Heart left ventricle (tissue), 16 donors: Measurements from ENCODE around the gene DNAI2. TPM values are rescaled to one million over a fixed set of nuclear protein-coding genes. Genes with fewer than 3 reads are reported as not detected.

ENCODE experiments used
- ATAC-seq, 4 donors: fragments of 200-7000 bp; cut with Tn5 transposase; one replicate each; pipeline ENCODE4 v1.9.1; 2020 to 2022; ENCODE audit warnings: moderate library complexity in 4 of 4, mild to moderate bottlenecking in 3 of 4, moderate number of reproducible peaks in 1 of 4
- DNase-seq, 5 donors: peaks; one replicate each; pipeline ENCODE4 v3.0.0-alpha.2; 2020
- H3K27ac ChIP-seq, 12 donors: fragments of 200-600 bp; sonication (generic) in 4 of 12; one replicate each; pipeline versions ENCODE4 v1.5.0 to v1.8.0; 2016 to 2022; ENCODE audit warnings: mild to moderate bottlenecking in 2 of 12
- H3K27me3 ChIP-seq, 9 donors: fragments of 200-600 bp; sonication (generic) in 2 of 9; one replicate each; pipeline versions ENCODE4 v1.5.1 to v1.8.0; 2016 to 2022; ENCODE audit warnings: mild to moderate bottlenecking in 3 of 9
- H3K36me3 ChIP-seq, 9 donors: fragments of 200-600 bp; sonication (generic) in 2 of 9; one replicate each; pipeline versions ENCODE4 v1.5.0 to v1.8.0; 2018 to 2022; ENCODE audit warnings: mild to moderate bottlenecking in 2 of 9
- H3K4me1 ChIP-seq, 12 donors: fragments of 200-600 bp; sonication (generic) in 4 of 12; one replicate each; pipeline versions ENCODE4 v1.5.0 to v1.8.0; 2016 to 2022; ENCODE audit warnings: mild to moderate bottlenecking in 3 of 12
- H3K4me3 ChIP-seq, 12 donors: fragments of 200-600 bp; sonication (generic) in 4 of 12; one replicate each; pipeline versions ENCODE4 v1.5.0 to v1.8.0; 2017 to 2022; ENCODE audit warnings: mild to moderate bottlenecking in 9 of 12, moderate library complexity in 4 of 12
- H3K9me3 ChIP-seq, 12 donors: fragments of 200-600 bp; sonication (generic) in 4 of 12; one replicate each; pipeline versions ENCODE4 v1.5.0 to v1.8.0; 2016 to 2022; ENCODE audit warnings: mild to moderate bottlenecking in 1 of 12
- CTCF ChIP-seq, 12 donors: fragments of 200-600 bp; sonication (generic) in 4 of 12; IDR thresholded peaks; one replicate each; pipeline versions ENCODE4 v1.5.0 to v1.8.0; 2018 to 2022; ENCODE audit warnings: antibody characterized with exemption in 12 of 12, mild to moderate bottlenecking in 5 of 12
- POLR2A ChIP-seq, 2 donors: fragments of 450-650 bp; IDR thresholded peaks; one replicate each; pipeline ENCODE4 v1.6.1; 2017; ENCODE audit warnings: antibody characterized with exemption in 2 of 2, mild to moderate bottlenecking in 2 of 2, moderate library complexity in 2 of 2
- WGBS, 4 donors: extraction: QIAGEN DNeasy Blood & Tissue Kit in 2 of 4; methylation state at CpG; one replicate each; pipeline versions ENCODE4 v1.1.5 to v1.1.7; 2013 to 2018; 5-methylcytosine and 5-hydroxymethylcytosine counted together
- intact Hi-C, 10 donors: fragments of 100-400 bp; cut with DNase I; formaldehyde crosslinking; loops; one replicate each; pipeline versions ENCODE4 v1.11.1 to v1.14.2; 2022
- polyA plus RNA-seq, 2 donors: library from polyadenylated mRNA; stranded (reverse); fragments of 200-250 nt; gene quantifications; one replicate each; pipeline ENCODE4 v1.2.3, GENCODE V29; 2013
- total RNA-seq, 9 donors: library from RNA; depleted of rRNA in 2 of 9; stranded (reverse); fragments of >200 nt in 2 of 9; fragmentation: NEBNext Ultra II Directional in 3 of 9; extraction: Animal tissue kit (Norgen Biotek cat#: 25700) in 3 of 9; gene quantifications; one replicate each; pipeline versions ENCODE4 v1.1.0 to v1.2.4, GENCODE V29; 2016 to 2023
- donor health status: ischemic (EF 13 %, LVEDD 7.1; RV severe dilation, severe dysfunction).
- donor health status: healthy with polysubstance abuse.
- donor health status: DM: no; HTN: yes; CAD: no.
- donor health status: DM: no; HTN: no; CAD: no.
- donor health status: ischemic (EF 25% LVEDD 6.9; RV normal size, moderate dysfunction).
- donor health status: ischemic (EF 25% LVEDD 5.7; RV mildly dilated, moderate dysfunction).
- donor health status: healthy.
- donor health status: DM: yes; HTN: yes; CAD: no.
- donor health status: ischemic (EF 35%, LVEDD 5.7; RV mildly dilated, moderate dysfunction).
- donor health status: nonischemic (EF 11% LVEDD 7.7; RV severe dilation, severe dysfunction).
- donor health status: DM: yes; HTN: yes; CAD: no.
- donor health status: PGD.
- donor health status: ischemic (EF 29% LVEDD 5.4; RV normal size, mild dysfunction).
- donor health status: nonischemic (EF 23%, LVEDD 6.1; RV moderate dilation, normal function).

DNAI2 gene
- total and polyA plus RNA-seq, 11 donors = not detected

GRCh38 chr17:74353446-74354060, 79.5 kb downstream of the DNAI2 start:
- H3K27me3 ChIP-seq = peaks cover 20 to 87% (median 68%) of the 10 kb centered on the region in 9 donors
- no peak for TF ChIP-seq POLR2A (IDR thresholded peaks at IDR 0.05)
- no peak for TF ChIP-seq CTCF (IDR thresholded peaks at IDR 0.05)
- no peaks in the 10 kb centered on the region for H3K9me3 ChIP-seq
- ATAC-seq = no peak
- H3K36me3 ChIP-seq = no peaks in the 10 kb centered on the region
- peaks cover 0 to 21% (median 7%) of the 10 kb centered on the region in 12 donors for H3K4me1 ChIP-seq
- no peak for DNase-seq
- no peak overlapping the region for H3K27ac ChIP-seq
- intact Hi-C loops = loop anchor here in 5 of 10 donors (5.0 kb wide), 3 partner anchors 41 to 51 kb away; no protein-coding TSS in a partner anchor
- H3K4me3 ChIP-seq = no peak overlapping the region
- 74 to 91% (median 77%) methylated on average over 10 of the region's 10 CpGs for WGBS, 4 donors

GRCh38 chr17:74354123-74354522, 80.1 kb downstream of the DNAI2 start:
- peak in 4 of 5 donors; percentile 46 to 74 (median 53) for DNase-seq
- ATAC-seq = peak in 3 of 4 donors; percentile 42 to 69 (median 64)
- 6 to 18% (median 8%) methylated on average over 10 to 29 of the region's 29 CpGs for WGBS, 4 donors
- Histone ChIP-seq H3K4me3 (no peak overlapping the region), H3K27ac (no peak overlapping the region), H3K36me3 (no peaks in the 10 kb centered on the region), H3K4me1 (peaks cover 0 to 21% (median 7%) of the 10 kb centered on the region in 12 donors), H3K27me3 (peaks cover 24 to 93% (median 74%) of the 10 kb centered on the region in 9 donors), H3K9me3 (no peaks in the 10 kb centered on the region)
- TF ChIP-seq POLR2A (IDR thresholded peaks at IDR 0.05) (no peak), CTCF (IDR thresholded peaks at IDR 0.05) (peak; percentile 30 to 68 (median 45))
- intact Hi-C loops = loop anchor here in 5 of 10 donors (5.0 kb wide), 3 partner anchors 42 to 52 kb away; no protein-coding TSS in a partner anchor

- WGBS, 4 donors = 82 to 94% (median 83%) methylated on average over 9 to 10 of the region's 10 CpGs
- ATAC-seq (peak in 1 of 4 donors; percentile 5), DNase-seq (no peak)
- Histone ChIP-seq H3K27ac (no peak overlapping the region), H3K36me3 (no peaks in the 10 kb centered on the region), H3K4me1 (peaks cover 0 to 21% (median 7%) of the 10 kb centered on the region in 12 donors), H3K4me3 (no peak overlapping the region), H3K27me3 (peaks cover 24 to 97% (median 75%) of the 10 kb centered on the region in 9 donors), H3K9me3 (no peaks in the 10 kb centered on the region)
- intact Hi-C loops = loop anchor here in 5 of 10 donors (5.0 kb wide), 3 partner anchors 42 to 52 kb away; no protein-coding TSS in a partner anchor
- TF ChIP-seq POLR2A (IDR thresholded peaks at IDR 0.05) = no peak
- TF ChIP-seq CTCF (IDR thresholded peaks at IDR 0.05) = no peak
Measured at GRCh38 chr17:74354561-74354960, 80.5 kb downstream of the DNAI2 start.

GRCh38 chr17:74355065-74355464, 81.0 kb downstream of the DNAI2 start:
- DNase-seq = no peak
- H3K4me3 ChIP-seq = no peak overlapping the region
- TF ChIP-seq CTCF (IDR thresholded peaks at IDR 0.05) (no peak), POLR2A (IDR thresholded peaks at IDR 0.05) (no peak)
- H3K36me3 ChIP-seq = no peaks in the 10 kb centered on the region
- ATAC-seq = no peak
- no peaks in the 10 kb centered on the region for H3K9me3 ChIP-seq
- peaks cover 0 to 21% (median 7%) of the 10 kb centered on the region in 12 donors for H3K4me1 ChIP-seq
- intact Hi-C loops = loop anchor here in 2 of 10 donors (5.0 kb wide), 2 partner anchors 53 to 143 kb away; partner anchors contain the start of gene TTYH2 (in 1 of the 2)
- no peak overlapping the region for H3K27ac ChIP-seq
- 79 to 89% (median 84%) methylated on average over 8 of the region's 8 CpGs for WGBS, 4 donors
- H3K27me3 ChIP-seq = peaks cover 24 to 98% (median 77%) of the 10 kb centered on the region in 9 donors
